Transverse colon (tissue), 4 donors: Measurements from ENCODE around the gene MBD1. TPM values are rescaled to one million over a fixed set of nuclear protein-coding genes. Genes with fewer than 3 reads are reported as not detected.

ENCODE experiments used
- DNase-seq: peaks from one replicate; pipeline ENCODE4 v3.0.0-alpha.2; 2019
- H3K27ac ChIP-seq, 4 donors: fragments of 200-600 bp; sonication (generic); 2 replicates each; pipeline ENCODE4 v1.5.1; 2016 to 2018; ENCODE audit warnings: inconsistent platforms in 4 of 4
- H3K27me3 ChIP-seq: fragments of 200-600 bp; sonication (generic); 2 replicates; pipeline ENCODE4 v1.5.1; 2017; ENCODE audit warnings: inconsistent platforms
- H3K36me3 ChIP-seq, 4 donors: fragments of 200-600 bp; sonication (generic); 2 replicates each; pipeline ENCODE4 v1.5.1; 2017 to 2019; ENCODE audit warnings: inconsistent platforms in 4 of 4
- H3K4me1 ChIP-seq, 4 donors: fragments of 200-600 bp; sonication (generic); 2 replicates each; pipeline ENCODE4 v1.5.1; 2017 to 2020; ENCODE audit warnings: inconsistent platforms in 4 of 4
- H3K4me3 ChIP-seq, 4 donors: fragments of 200-600 bp; sonication (generic); 1 replicate in 1 of 4; 2 replicates in 3 of 4; pipeline versions ENCODE4 v1.5.1 to v1.6.1; 2017 to 2019; ENCODE audit warnings: inconsistent platforms in 4 of 4
- H3K9me3 ChIP-seq, 2 donors: fragments of 200-600 bp; sonication (generic); 2 replicates each; pipeline ENCODE4 v1.5.1; 2017 to 2019; ENCODE audit warnings: inconsistent platforms in 2 of 2
- CTCF ChIP-seq, 5 experiments: fragments of 200-600 bp in 3 of 5; fragments of 450-650 bp in 2 of 5; sonication (generic) in 3 of 5; IDR thresholded peaks; 1 replicate in 2 of 5; 2 replicates in 3 of 5; pipeline ENCODE4 v1.5.1; 2016 to 2017; ENCODE audit warnings: antibody characterized with exemption in 5 of 5, inconsistent platforms in 3 of 5, mild to moderate bottlenecking in 2 of 5, moderate library complexity in 1 of 5
- EP300 ChIP-seq: sonication (generic); formaldehyde crosslinking; IDR thresholded peaks from one replicate; pipeline ENCODE4 v1.6.1; 2017; ENCODE audit warnings: antibody characterized with exemption, low read depth
- POLR2A ChIP-seq: fragments of 450-650 bp; IDR thresholded peaks from one replicate; pipeline ENCODE4 v1.6.1; 2016; ENCODE audit warnings: antibody characterized with exemption, mild to moderate bottlenecking, moderate library complexity
- POLR2AphosphoS5 ChIP-seq, 3 donors: sonication (generic); formaldehyde crosslinking; IDR thresholded peaks; one replicate each; pipeline ENCODE4 v1.6.1; 2016; ENCODE audit warnings: antibody characterized with exemption in 3 of 3
- WGBS, 2 donors: methylation state at CpG; one replicate each; pipeline ENCODE4 v1.1.5; 2018; ENCODE audit warnings: low coverage in 1 of 2; 5-methylcytosine and 5-hydroxymethylcytosine counted together
- in situ Hi-C, 4 donors: fragments of 200-750 bp; cut with MboI; loops; one replicate each; pipeline versions ENCODE4 v1.15.0 to v1.15.1; 2017; ENCODE audit warnings: low sequenced_read_pairs in 3 of 4, low pct_ligation_motif_present in 1 of 4, low pct_unique_long_range_greater_than_20kb in 1 of 4
- intact Hi-C: fragments of 100-400 bp; cut with DNase I; formaldehyde crosslinking; loops from one replicate; pipeline ENCODE4 v1.15.1; 2023; ENCODE audit warnings: low total_unique reads
- total RNA-seq, 4 donors: library from RNA; depleted of rRNA; stranded (reverse); fragments of >200 nt; gene quantifications; one replicate each; pipeline ENCODE4 v1.1.0, GENCODE V29; 2016

MBD1 gene
- 10 to 100 TPM; 65.1 to 97.8 (median 83.0) TPM for total RNA-seq

GRCh38 chr18:50281295-50281971, at the start of gene MBD1:
Gene MBD1 (minus strand): TSS chr18:50281523. CDS start chr18:50279992, 1,531 bp downstream.
- Histone ChIP-seq H3K36me3 (peaks cover 0 to 11% (median 7%) of the 10 kb centered on the region in 4 donors), H3K27me3 (no peaks in the 10 kb centered on the region), H3K4me1 (peaks cover 16 to 30% (median 25%) of the 10 kb centered on the region in 4 donors), H3K27ac (peak within 1 kb of the TSS; percentile 94 to 98 (median 95)), H3K9me3 (no peaks in the 10 kb centered on the region), H3K4me3 (peak within 1 kb of the TSS; percentile 62 to 86 (median 83))
- intact Hi-C loops, result no loop called here
- in situ Hi-C loops, result loop anchor here in 1 of 4 donors (25.0 kb wide), 1 partner anchor 794 kb away; the partner anchor contains the start of genes C18orf32 and RPL17
- peak; percentile 96 to 97 (median 97) for TF ChIP-seq POLR2AphosphoS5 (IDR thresholded peaks at IDR 0.05)
- peak; percentile 96 for TF ChIP-seq POLR2A
- no peak for TF ChIP-seq EP300
- peak; percentile 34 to 70 (median 42) for TF ChIP-seq CTCF (IDR thresholded peaks at IDR 0.05)
- peak; percentile 97 for DNase-seq
- WGBS, 2 donors, result 1% methylated on average over 58 of the region's 63 CpGs; no CpG with 5 or more reads in 1 of the 2 donors

- no peak for DNase-seq
- Histone ChIP-seq H3K27me3 (no peaks in the 10 kb centered on the region), H3K4me3 (no peak overlapping the region), H3K9me3 (no peaks in the 10 kb centered on the region), H3K36me3 (no peaks in the 10 kb centered on the region), H3K4me1 (no peaks in the 10 kb centered on the region), H3K27ac (no peak overlapping the region)
- intact Hi-C loops, result no loop called here
- in situ Hi-C loops, result no loop called here
- TF ChIP-seq POLR2A (no peak), POLR2AphosphoS5 (IDR thresholded peaks at IDR 0.05) (no peak), CTCF (IDR thresholded peaks at IDR 0.05) (no peak), EP300 (no peak)
Measured at GRCh38 chr18:50330176-50330575, 48.9 kb upstream of the MBD1 start.

GRCh38 chr18:50327983-50328382, 46.7 kb upstream of the MBD1 start:
- H3K4me3 ChIP-seq, result no peak overlapping the region
- H3K27me3 ChIP-seq, result no peaks in the 10 kb centered on the region
- H3K27ac ChIP-seq, result no peak overlapping the region
- intact Hi-C loops, result no loop called here
- in situ Hi-C loops, result no loop called here
- WGBS, 2 donors, result 80 to 96% methylated on average over 3 of the region's 3 CpGs
- no peaks in the 10 kb centered on the region for H3K4me1 ChIP-seq
- H3K9me3 ChIP-seq, result no peaks in the 10 kb centered on the region
- no peak for DNase-seq
- no peaks in the 10 kb centered on the region for H3K36me3 ChIP-seq
- TF ChIP-seq EP300 (no peak), POLR2AphosphoS5 (IDR thresholded peaks at IDR 0.05) (no peak), CTCF (IDR thresholded peaks at IDR 0.05) (no peak), POLR2A (no peak)

GRCh38 chr18:50320719-50321118, 39.4 kb upstream of the MBD1 start:
- WGBS, 2 donors, result 63 to 71% methylated on average over 5 of the region's 5 CpGs
- no peaks in the 10 kb centered on the region for H3K36me3 ChIP-seq
- DNase-seq, result no peak
- TF ChIP-seq POLR2A (no peak), EP300 (no peak)
- in situ Hi-C loops, result loop anchor here in 1 of 4 donors (25.0 kb wide), 1 partner anchor 892 kb away; no protein-coding TSS in a partner anchor
- H3K27ac ChIP-seq, result no peak overlapping the region
- H3K4me1 ChIP-seq, result no peaks in the 10 kb centered on the region
- intact Hi-C loops, result no loop called here
- H3K9me3 ChIP-seq, result no peaks in the 10 kb centered on the region
- peaks cover 9% of the 10 kb centered on the region for H3K27me3 ChIP-seq
- H3K4me3 ChIP-seq, result no peak overlapping the region
